Measurements from ENCODE around the gene INPP5D.
"Not testable (repeated sequence)": the region's sequence is repeated elsewhere in the genome, so short reads cannot be mapped to it uniquely, and the experiment has no call there.

INPP5D gene

DNA sequence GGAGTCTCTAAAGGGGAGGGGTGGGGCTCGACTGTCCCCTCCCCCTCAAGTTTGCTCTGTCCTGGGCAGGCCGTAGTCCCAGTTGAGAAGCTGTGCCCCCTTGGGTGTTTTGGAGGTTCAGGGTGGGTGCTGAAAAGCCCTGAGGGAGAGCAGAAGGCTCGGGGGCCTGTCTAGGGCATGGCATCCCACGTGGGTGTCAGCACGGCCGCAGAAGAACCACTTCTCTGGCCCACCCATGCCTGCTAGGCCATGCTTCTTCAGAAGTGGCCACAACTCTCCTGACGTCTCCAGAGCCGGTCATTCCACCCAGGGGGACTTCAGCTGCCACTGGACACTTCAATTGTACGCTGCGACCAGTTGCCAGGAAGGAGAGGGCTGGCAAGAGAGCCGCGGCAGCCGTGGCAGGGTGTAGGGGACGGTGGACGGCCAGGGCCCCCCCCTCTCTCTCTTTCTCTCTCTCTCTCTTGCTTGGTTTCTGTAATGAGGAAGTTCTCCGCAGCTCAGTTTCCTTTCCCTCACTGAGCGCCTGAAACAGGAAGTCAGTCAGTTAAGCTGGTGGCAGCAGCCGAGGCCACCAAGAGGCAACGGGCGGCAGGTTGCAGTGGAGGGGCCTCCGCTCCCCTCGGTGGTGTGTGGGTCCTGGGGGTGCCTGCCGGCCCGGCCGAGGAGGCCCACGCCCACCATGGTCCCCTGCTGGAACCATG is at the start of gene INPP5D:
Gene INPP5D, plus strand, starts transcription at position 546 of the 704 bp plus-strand sequence. Its CDS starts 137 bp downstream, at position 683.
- Mint-ChIP-seq H3K4me3 (peak within 1 kb of the TSS; percentile 94), H3K27me3 (no peaks in the 10 kb centered on the region), H3K4me1 (peaks cover 45% of the 10 kb centered on the region), H3K36me3 (ENCODE audit: low read depth) (peaks cover 2% of the 10 kb centered on the region), H3K9me3 (no peaks in the 10 kb centered on the region), H3K27ac (peak within 1 kb of the TSS; percentile 99)
- peak; percentile 50 for ATAC-seq
- DNase-seq = peak; percentile 72

DNA sequence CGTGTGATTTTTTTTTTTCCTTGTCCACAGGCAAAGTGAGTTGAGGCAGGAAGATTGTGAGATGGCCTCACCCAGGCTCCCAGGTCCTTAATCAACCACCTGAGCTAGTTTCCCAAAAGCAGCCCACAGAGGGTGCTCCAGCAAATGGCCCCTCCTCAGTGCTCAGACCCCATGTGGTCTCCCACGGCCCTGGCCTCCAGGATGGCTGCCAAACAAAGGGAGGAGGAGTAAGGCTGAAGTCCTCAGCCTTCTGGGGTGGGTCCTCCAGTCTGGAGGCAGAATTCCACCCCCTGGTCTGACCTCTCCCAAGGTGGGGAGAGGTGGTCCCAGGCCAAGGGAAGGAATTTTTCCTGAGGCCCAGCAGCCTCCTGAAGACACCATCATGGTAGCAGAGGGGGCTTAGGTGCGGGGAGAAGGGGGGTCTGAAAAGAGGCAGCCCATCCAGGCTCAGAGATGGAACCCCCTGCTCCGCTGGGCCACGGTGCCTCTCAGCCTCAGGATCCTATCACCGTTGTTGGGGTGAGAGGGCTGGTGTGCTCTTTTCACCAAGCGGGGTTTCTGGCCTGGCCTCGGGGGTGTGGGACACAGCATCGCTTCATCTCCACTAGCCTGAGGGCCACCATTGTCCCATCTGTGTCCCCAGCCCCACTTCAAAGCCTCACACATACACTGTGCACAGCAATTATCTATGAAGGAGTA is 49.4 kb upstream of the INPP5D start:
- H3K27me3 Mint-ChIP-seq = peaks cover 2% of the 10 kb centered on the region
- H3K4me1 Mint-ChIP-seq = no peaks in the 10 kb centered on the region
- H3K36me3 Mint-ChIP-seq (ENCODE audit: low read depth) = no peaks in the 10 kb centered on the region
- H3K27ac Mint-ChIP-seq = no peak overlapping the region
- ATAC-seq (no peak), DNase-seq (no peak)
- H3K9me3 Mint-ChIP-seq = peaks cover 5% of the 10 kb centered on the region
- H3K4me3 Mint-ChIP-seq = no peak overlapping the region

DNA sequence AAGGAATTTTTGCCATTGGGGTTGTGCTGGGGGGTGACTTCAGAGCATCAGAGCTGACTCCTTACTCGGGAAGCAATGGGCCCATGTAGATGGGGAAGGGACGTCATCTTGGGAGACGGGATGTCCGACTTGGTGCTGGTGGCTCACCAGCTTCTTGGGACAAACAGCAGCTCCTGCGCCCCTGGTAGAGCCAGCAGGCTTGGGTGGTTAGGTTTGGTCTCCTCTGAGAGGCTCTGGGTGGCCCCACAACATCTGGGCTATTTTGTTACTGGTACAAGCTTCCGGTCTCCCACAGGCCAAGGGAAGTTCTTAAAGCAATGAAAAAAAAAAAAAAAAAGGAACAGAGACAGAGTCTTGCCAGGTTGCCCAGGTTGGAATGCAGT is 48.9 kb upstream of the INPP5D start:
- DNase-seq (no peak), ATAC-seq (no peak)
- Mint-ChIP-seq H3K4me3 (no peak overlapping the region), H3K27ac (no peak overlapping the region), H3K27me3 (peaks cover 2% of the 10 kb centered on the region), H3K4me1 (no peaks in the 10 kb centered on the region), H3K9me3 (peaks cover 5% of the 10 kb centered on the region), H3K36me3 (ENCODE audit: low read depth) (no peaks in the 10 kb centered on the region)

DNA sequence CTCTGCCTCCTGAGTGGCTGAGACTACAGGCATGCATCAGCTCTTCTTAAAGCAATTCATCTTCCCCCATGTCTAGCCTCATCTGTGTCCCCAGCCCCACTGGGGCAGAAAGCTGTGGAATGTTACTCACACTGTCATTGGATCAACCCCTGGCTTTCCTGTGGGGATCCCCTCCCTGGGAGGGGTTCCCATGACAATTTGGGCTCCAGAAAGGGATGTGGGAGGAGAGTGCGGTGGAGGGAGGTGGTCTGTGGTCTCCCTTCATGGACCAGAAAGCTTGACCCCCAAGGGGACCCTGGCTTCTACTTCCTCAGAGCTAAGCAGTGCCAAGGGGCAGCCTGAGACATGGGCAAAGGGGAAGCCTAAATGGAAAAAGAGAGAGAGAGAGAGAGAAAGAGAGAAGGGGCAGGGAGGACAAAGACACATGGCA is 48.4 kb upstream of the INPP5D start:
- ATAC-seq = no peak
- Mint-ChIP-seq H3K27me3 (peaks cover 2% of the 10 kb centered on the region), H3K4me3 (no peak overlapping the region), H3K27ac (no peak overlapping the region), H3K4me1 (no peaks in the 10 kb centered on the region), H3K36me3 (ENCODE audit: low read depth) (no peaks in the 10 kb centered on the region), H3K9me3 (peaks cover 5% of the 10 kb centered on the region)
- no peak for DNase-seq

DNA sequence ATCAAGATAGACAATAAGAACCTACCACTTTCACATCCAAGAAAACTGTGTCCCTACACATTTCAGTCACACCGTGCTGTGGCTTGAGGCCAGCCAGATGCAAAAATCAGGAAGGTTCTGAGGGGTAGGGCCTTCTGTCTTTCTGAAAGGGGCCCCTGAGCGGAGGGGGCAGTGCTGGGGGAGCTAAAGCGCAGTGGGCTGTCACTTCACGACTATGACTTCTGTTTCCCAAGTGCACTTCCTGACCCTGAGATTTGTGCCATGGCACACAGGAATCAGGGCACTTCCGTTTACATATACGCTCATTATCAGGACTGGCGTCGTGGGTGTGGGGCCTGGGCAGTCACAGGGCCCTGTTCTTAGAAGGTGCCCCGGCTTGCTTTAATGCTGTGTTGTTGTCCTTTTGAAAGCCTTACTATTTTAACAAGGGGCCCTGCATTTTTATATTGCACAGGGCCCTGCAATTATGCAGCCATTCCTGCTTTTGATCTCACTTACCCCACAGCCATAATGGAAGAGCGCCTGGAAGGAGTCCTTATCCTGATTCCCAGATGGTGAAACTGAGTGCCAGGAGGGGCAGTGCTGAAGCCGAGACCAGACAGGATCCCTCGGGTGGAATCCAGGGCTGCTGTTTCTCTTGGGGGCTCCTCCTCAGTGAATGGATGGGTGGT is 47.7 kb upstream of the INPP5D start:
- H3K4me3 Mint-ChIP-seq = no peak overlapping the region
- peaks cover 5% of the 10 kb centered on the region for H3K9me3 Mint-ChIP-seq
- DNase-seq = no peak
- no peak overlapping the region for H3K27ac Mint-ChIP-seq
- H3K27me3 Mint-ChIP-seq = peaks cover 2% of the 10 kb centered on the region
- no peaks in the 10 kb centered on the region for H3K4me1 Mint-ChIP-seq
- ATAC-seq = no peak
- H3K36me3 Mint-ChIP-seq (ENCODE audit: low read depth) = no peaks in the 10 kb centered on the region

DNA sequence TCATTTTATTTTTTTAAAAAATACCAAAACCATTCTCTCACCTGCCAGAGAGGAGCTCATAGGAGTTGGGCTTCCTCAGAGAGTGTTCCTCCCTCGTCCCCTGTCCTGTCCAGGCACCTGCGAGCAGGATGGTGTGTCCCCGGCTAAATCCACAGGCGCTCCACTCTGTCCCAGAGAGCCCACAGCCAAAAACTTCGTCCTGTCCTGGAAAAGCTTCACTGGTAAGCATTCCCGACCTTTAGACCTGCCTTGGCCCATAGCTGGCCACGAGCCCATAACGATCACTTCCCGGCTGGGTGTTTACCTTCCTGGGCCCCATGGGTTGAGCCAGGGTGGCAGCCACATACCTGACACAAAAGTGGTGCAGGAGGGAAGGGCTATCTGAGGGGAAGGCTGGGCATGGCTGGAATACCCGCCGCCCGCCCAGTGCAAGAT is 47.1 kb upstream of the INPP5D start, which contains the start of gene NGEF:
Gene NGEF, minus strand, starts transcription at position 230 of the 435 bp plus-strand sequence. CDS start 38,366 bp downstream, outside the sequence.
- ATAC-seq = no peak
- H3K9me3 Mint-ChIP-seq = peaks cover 5% of the 10 kb centered on the region
- no peaks in the 10 kb centered on the region for H3K36me3 Mint-ChIP-seq (ENCODE audit: low read depth)
- no peaks in the 10 kb centered on the region for H3K4me1 Mint-ChIP-seq
- no peak within 1 kb of the TSS for H3K27ac Mint-ChIP-seq
- no peak within 1 kb of the TSS for H3K4me3 Mint-ChIP-seq
- DNase-seq = no peak
- H3K27me3 Mint-ChIP-seq = peaks cover 2% of the 10 kb centered on the region

DNA sequence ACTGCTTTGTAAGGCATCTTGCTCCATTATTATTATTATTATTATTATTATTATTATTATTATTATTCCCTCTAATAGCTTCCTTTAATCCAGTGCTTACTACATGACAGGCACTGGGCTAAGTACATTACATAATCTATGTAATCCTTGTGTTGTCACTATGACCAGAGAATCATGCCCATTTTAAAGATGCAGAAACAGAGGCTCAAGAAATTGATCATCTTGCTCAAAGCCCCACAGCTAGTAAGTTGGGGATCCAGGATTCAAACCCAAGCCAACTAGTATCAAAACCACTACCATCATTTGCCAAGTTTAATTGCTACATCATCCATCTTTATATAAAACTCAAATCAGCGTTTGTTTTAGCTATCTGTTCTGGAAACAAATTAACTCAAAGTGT is 46.5 kb upstream of the INPP5D start:
- ATAC-seq (no peak), DNase-seq (no peak)
- peaks cover 2% of the 10 kb centered on the region for H3K27me3 Mint-ChIP-seq
- H3K4me3 Mint-ChIP-seq = no peak overlapping the region
- H3K4me1 Mint-ChIP-seq = no peaks in the 10 kb centered on the region
- H3K9me3 Mint-ChIP-seq = peaks cover 5% of the 10 kb centered on the region
- no peak overlapping the region for H3K27ac Mint-ChIP-seq
- H3K36me3 Mint-ChIP-seq (ENCODE audit: low read depth) = no peaks in the 10 kb centered on the region

DNA sequence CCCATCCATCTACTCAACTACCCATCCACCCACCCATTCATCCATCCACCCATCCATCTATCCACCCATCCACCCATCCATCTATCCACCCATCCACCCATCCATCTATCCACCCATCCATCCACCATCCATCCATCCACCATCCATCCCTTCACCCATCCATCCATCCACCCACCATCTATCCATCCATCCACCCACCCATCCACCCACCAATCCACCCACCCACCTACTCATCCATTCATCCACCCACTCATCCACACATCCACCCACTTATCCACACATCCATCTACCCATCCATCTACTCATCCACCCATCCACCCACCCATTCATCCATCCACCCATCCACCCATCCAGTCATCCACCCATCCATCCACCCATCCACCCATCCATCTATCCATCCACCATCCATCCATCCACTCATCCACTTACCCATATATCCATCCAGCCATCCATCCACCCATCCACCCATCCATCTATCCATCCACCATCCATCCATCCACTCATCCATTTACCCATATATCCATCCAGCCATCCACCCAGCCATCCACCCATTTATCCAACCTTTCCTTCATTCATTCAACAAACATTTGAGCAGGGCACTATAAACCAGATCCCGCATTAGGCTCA is 45.0 kb upstream of the INPP5D start:
- no peaks in the 10 kb centered on the region for H3K27me3 Mint-ChIP-seq
- no peaks in the 10 kb centered on the region for H3K36me3 Mint-ChIP-seq (ENCODE audit: low read depth)
- no peaks in the 10 kb centered on the region for H3K4me1 Mint-ChIP-seq
- H3K27ac Mint-ChIP-seq = peak overlapping the region; percentile 34
- DNase-seq (no peak), ATAC-seq (no peak)
- no peak overlapping the region for H3K4me3 Mint-ChIP-seq
- peaks cover 5% of the 10 kb centered on the region for H3K9me3 Mint-ChIP-seq

DNA sequence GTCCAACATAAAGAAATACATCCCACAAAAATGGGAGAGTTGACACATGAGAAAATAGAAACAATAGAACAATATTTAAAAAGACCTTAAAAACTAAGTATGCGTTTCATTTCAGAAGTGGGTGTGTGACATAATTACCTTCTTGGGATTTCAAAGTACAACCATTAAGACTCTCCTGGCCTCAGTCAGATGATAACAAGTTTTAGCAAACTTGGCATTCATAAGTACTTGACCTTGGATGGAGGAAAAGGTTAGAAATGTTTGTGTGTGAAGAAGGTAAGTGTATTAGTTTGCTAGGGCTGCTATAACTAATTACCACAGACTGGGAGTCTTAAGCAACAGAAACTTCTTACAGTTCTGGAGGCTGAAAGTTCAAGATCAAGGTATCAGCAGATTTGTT is 42.2 kb upstream of the INPP5D start:
- no peak for DNase-seq
- H3K4me3 Mint-ChIP-seq = no peak overlapping the region
- H3K36me3 Mint-ChIP-seq (ENCODE audit: low read depth) = no peaks in the 10 kb centered on the region
- H3K27me3 Mint-ChIP-seq = no peaks in the 10 kb centered on the region
- no peak for ATAC-seq
- H3K4me1 Mint-ChIP-seq = no peaks in the 10 kb centered on the region
- H3K27ac Mint-ChIP-seq = no peak overlapping the region
- peaks cover 5% of the 10 kb centered on the region for H3K9me3 Mint-ChIP-seq

DNA sequence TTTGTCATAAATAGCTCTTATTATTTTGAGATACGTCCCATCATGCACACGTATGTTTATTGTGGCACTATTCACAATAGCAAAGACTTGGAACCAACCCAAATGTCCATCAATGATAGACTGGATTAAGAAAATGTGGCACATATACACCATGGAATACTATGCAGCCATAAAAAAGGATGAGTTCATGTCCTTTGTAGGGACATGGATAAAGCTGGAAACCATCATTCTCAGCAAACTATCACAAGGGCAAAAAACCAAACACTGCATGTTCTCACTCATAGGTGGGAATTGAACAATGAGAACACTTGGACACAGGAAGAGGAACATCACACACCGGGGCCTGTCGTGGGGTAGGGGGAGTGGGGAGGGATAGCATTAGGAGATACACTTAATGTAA is 40.5 kb upstream of the INPP5D start:
- H3K27ac Mint-ChIP-seq; H3K9me3 Mint-ChIP-seq; ATAC-seq; H3K4me1 Mint-ChIP-seq; H3K36me3 Mint-ChIP-seq (ENCODE audit: low read depth); DNase-seq; H3K27me3 Mint-ChIP-seq; H3K4me3 Mint-ChIP-seq: not testable (repeated sequence)

DNA sequence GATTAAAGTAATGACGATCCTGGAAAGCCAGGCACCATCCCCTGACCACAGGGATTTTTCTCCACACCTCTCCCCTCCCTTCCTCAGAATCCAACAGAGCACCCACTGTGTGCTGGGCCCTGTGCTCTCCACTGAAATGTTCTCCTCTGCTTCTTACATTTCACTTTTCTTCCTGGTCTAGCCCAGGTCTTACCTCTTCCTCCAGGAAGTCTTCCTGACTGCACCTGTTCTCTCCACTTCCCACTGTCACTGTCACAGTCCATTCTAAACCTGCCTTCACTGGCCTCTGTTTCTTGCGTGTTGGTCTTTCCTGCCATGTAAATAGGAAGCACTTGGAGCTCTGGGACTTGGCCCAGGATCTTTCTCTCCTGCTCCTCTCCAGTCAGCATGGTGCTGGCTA is 39.7 kb upstream of the INPP5D start:
- Mint-ChIP-seq H3K9me3 (peaks cover 2% of the 10 kb centered on the region), H3K4me1 (no peaks in the 10 kb centered on the region), H3K27ac (no peak overlapping the region), H3K36me3 (ENCODE audit: low read depth) (no peaks in the 10 kb centered on the region), H3K27me3 (no peaks in the 10 kb centered on the region), H3K4me3 (no peak overlapping the region)
- no peak for ATAC-seq
- DNase-seq = no peak

DNA sequence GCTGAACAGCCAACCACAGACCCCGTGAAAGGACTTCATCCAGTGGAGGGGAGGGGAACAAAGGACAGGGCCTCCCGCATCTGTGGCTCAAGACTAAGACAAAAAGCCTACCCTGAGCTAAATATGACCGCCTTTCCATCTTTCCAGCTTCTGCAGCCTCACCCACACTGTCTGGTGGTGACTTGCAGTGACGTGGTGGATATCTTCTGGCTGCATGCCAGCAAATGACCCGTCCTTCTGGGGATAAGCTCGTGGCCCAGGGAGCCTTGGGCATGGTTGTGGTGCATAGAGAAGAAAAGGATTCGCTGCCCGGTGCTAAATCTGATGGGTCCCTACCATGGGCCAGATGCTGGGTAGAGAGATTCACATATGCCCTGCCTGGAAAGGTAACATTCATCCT is 38.4 kb upstream of the INPP5D start:
- ATAC-seq (no peak), DNase-seq (no peak)
- Mint-ChIP-seq H3K4me1 (peaks cover 2% of the 10 kb centered on the region), H3K9me3 (no peaks in the 10 kb centered on the region), H3K27ac (no peak overlapping the region), H3K4me3 (no peak overlapping the region), H3K36me3 (ENCODE audit: low read depth) (no peaks in the 10 kb centered on the region), H3K27me3 (no peaks in the 10 kb centered on the region)

DNA sequence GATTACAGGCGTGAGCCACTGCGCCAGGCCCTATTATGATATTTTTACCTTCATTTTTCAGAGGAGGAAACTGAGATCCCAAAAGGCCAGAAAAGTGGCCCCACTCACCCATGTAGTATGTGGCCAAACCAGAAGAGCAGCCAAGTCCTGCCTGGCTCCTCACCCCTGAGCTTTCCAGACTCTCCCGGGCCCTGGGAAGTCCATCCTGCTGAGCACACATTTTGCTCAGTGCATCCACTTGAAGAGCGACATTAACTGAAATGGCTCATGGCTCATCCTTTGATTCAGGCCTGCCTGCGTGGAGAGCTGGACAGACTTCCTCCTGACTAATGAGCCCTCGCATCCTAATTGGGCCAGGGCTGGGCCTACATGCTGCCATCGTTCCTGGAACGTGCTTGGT is 37.6 kb upstream of the INPP5D start:
- no peak overlapping the region for H3K27ac Mint-ChIP-seq
- H3K4me3 Mint-ChIP-seq = no peak overlapping the region
- no peak for DNase-seq
- peaks cover 2% of the 10 kb centered on the region for H3K4me1 Mint-ChIP-seq
- no peak for ATAC-seq
- no peaks in the 10 kb centered on the region for H3K27me3 Mint-ChIP-seq
- no peaks in the 10 kb centered on the region for H3K36me3 Mint-ChIP-seq (ENCODE audit: low read depth)
- no peaks in the 10 kb centered on the region for H3K9me3 Mint-ChIP-seq

DNA sequence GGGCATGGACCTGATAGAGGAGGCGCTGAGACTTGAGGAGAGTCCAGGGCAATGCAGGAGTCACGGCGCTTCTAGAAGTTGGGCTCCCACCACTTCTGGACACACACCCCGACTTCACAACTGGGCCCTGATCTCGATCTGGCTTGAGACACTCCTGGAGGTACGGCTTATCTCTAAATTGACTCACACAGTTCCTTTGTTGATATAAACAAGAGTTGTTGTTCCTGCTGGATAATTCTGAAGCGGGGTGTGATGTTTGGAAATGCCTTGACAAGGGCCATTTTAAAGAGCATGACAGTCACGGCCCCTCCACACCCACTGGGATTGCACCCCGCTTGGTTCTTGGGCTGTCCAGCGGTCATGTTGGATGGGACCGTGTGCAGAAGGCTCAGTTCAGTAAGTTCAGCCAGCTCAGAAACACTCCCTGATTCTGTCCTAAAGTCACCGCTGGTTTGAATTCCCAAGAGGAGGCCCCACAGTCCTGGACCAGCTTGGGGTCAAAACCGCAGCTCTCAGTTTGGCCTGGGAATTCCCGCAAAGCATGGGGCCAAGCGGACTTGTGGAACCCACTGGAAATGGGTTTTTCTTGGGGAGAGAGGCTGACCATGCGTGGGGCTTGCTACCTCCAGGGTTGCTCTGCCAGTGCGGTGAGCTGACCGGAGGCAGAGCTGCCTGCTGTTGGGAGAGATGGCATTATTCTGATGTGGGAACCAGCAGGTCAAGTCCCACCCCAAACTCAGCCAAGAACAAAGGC is 37.0 kb upstream of the INPP5D start:
- Mint-ChIP-seq H3K4me1 (peaks cover 2% of the 10 kb centered on the region), H3K4me3 (no peak overlapping the region), H3K27me3 (no peaks in the 10 kb centered on the region), H3K36me3 (ENCODE audit: low read depth) (no peaks in the 10 kb centered on the region), H3K9me3 (no peaks in the 10 kb centered on the region), H3K27ac (no peak overlapping the region)
- DNase-seq (no peak), ATAC-seq (no peak)

All from activated naive CD8-positive, alpha-beta T cell treated with anti-CD3 and anti-CD28 coated beads, Interleukin-2, amount 50 U/mL, for 24 hours (primary cell).